C4-2B (cell line): Measurements from ENCODE around the gene MKS1.

ENCODE experiments used
- CTCF ChIP-seq: fragments of 450-650 bp; conservative IDR thresholded peaks from 2 replicates; pipeline ENCODE4 v1.5.1; 2017; ENCODE audit warnings: mild to moderate bottlenecking
- ZFX ChIP-seq: fragments of 450-650 bp; IDR thresholded peaks from 2 replicates; pipeline ENCODE4 v1.6.1; 2017

- no peak for TF ChIP-seq CTCF
- no peak for TF ChIP-seq ZFX
Measured at GRCh38 chr17:58234512-58234911, 15.5 kb upstream of the MKS1 start.
